ENCODE data around the gene DCLK2.

- no peak for TF ChIP-seq CTCF (conservative IDR thresholded peaks at IDR 0.05; ENCODE audit: low read depth, low read length)
- no peak for TF ChIP-seq RFX5 (IDR thresholded peaks at IDR 0.05; ENCODE audit: low read depth, low read length)
- no peak for TF ChIP-seq POLR2A (IDR thresholded peaks at IDR 0.05; ENCODE audit: low read depth, low read length)
- TF ChIP-seq RAD21 (IDR thresholded peaks at IDR 0.05; ENCODE audit: low read length): no peak
- no peak for TF ChIP-seq MXI1 (IDR thresholded peaks at IDR 0.05; ENCODE audit: borderline replicate concordance, low read depth, low read length)
- TF ChIP-seq BHLHE40 (IDR thresholded peaks at IDR 0.05; ENCODE audit: low read depth, low read length): no peak
- no peak for TF ChIP-seq FOS (IDR thresholded peaks at IDR 0.05; ENCODE audit: low read depth, low read length)
- no peak for TF ChIP-seq MAZ (IDR thresholded peaks at IDR 0.05; ENCODE audit: borderline replicate concordance, low read depth, low read length)
- TF ChIP-seq CEBPB (IDR thresholded peaks at IDR 0.05; ENCODE audit: low read depth, low read length): no peak
- TF ChIP-seq MAFK (IDR thresholded peaks at IDR 0.05; ENCODE audit: low read depth, low read length): no peak
- no peak for TF ChIP-seq NFE2L2 (IDR thresholded peaks at IDR 0.05; ENCODE audit: low read depth, low read length)
- TF ChIP-seq USF2 (IDR thresholded peaks at IDR 0.05; ENCODE audit: low read depth, low read length): no peak
- TF ChIP-seq SMC3 (IDR thresholded peaks at IDR 0.05; ENCODE audit: low read depth, low read length): no peak
- no peak for TF ChIP-seq RCOR1 (IDR thresholded peaks at IDR 0.05; ENCODE audit: insufficient replicate concordance, low read length)
Measured at GRCh38 chr4:150248181-150248580, 169.9 kb downstream of the DCLK2 start.

All from IMR-90 (cell line).